PC-3 (cell line): ENCODE measurements around the gene CASQ2.

ENCODE experiments used
- CTCF ChIP-seq: fragments of 300-600 bp; sonication (generic); conservative IDR thresholded peaks from 2 replicates; pipeline ENCODE4 v1.5.1; 2017; ENCODE audit warnings: antibody characterized with exemption, low read depth, mild to moderate bottlenecking, low read length
- EZH2 ChIP-seq: fragments of 300-600 bp; sonication (generic); IDR thresholded peaks from one replicate; pipeline ENCODE4 v1.6.1; 2017; ENCODE audit warnings: antibody characterized with exemption, mild to moderate bottlenecking, low read length; ENCODE audit not compliant: unreplicated experiment
- EZH2phosphoT487 ChIP-seq: fragments of 300-600 bp; sonication (generic); IDR thresholded peaks from 2 replicates; pipeline ENCODE4 v1.6.1; 2018; ENCODE audit warnings: mild to moderate bottlenecking, antibody characterized with exemption, low read length, borderline replicate concordance

DNA sequence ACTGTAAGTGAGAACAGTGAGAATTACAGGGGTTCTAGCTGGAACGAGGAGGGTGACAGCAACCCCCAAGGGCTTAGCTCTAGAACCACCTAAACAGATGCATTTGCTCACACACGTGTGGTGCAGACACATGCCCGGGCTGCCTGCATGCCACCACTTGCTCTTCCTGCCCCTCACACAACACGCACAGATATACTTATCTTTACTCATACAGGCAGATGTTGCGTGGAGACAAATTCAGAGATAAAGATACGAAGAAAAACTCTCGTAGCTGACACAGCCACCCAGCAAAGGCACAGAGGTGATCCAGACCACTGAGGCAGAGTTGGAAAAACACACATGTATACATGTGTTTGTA, 113.2 kb downstream of the CASQ2 start:
- no peak for TF ChIP-seq CTCF
- TF ChIP-seq EZH2 = no peak
- no peak for TF ChIP-seq EZH2phosphoT487
